ENCODE results near the gene HOXC9. TPM values are rescaled to one million over a fixed set of nuclear protein-coding genes. Genes with fewer than 3 reads are reported as not detected.

The HOXC9 gene
- total and polyA plus RNA-seq, 9 donors = 12.6 to 19.2 (median 15.6) TPM

DNA sequence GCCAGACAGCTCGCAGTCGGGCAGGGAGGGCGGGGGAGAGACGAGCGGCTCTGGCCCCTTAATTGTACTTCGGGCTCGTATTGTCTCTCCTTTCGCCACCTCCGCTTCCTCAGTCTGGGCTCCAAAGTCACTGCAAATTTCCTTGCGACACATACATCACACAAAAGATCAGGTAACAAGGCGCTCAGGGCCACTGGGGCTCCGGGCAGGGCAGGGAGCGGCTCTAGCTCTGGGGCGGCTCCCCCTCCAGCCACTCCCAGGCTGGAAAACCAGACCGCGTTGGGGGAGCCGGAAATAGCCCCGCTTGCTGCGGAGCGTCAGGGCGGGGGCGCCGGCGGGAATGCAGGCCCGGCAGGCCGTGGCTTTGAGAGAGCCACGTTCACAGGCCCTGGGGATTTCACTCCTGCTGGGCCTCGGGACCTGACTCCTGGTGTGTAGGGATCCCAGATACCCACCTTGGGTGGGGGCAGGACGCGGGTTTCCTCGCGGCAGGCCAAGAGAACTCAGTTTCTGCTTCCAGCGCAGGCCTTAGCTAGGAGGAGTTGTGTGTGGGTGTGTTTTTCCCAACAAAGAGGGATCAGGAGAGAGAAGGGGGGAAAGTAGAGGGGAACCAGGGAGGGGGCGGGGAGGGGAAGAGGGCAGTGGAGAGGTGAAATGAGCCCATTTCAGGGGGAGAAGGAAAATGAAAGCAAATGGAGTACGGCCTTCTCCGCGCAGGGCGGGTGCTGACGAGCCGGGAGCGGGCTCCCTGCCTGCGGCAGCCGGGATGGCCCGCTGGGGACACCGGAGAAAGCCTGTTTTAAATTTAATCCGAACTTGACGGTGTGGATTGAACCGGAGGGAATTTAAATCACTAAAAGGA is 4.4 kb upstream of the HOXC9 start:
- peaks cover 88% of the 10 kb centered on the region for H3K27me3 ChIP-seq (ENCODE audit: control insufficient read depth, insufficient read depth, low read length)

GRCh38 chr12:53996240-53997203 is 3.4 kb upstream of the HOXC9 start:
- 29% methylated on average over 8 of the region's 29 CpGs for WGBS (ENCODE audit: insufficient coverage)
- peaks cover 87% of the 10 kb centered on the region for H3K27me3 ChIP-seq (ENCODE audit: control insufficient read depth, insufficient read depth, low read length)
- H3K36me3 ChIP-seq (ENCODE audit: control insufficient read depth, insufficient read depth, low read length) = no peaks in the 10 kb centered on the region
- no peaks in the 10 kb centered on the region for H3K9me3 ChIP-seq (replicated peaks; ENCODE audit: control insufficient read depth, low read depth, low read length)
- peak overlapping the region; percentile 81 for H3K4me3 ChIP-seq (ENCODE audit: low read length)
- peak overlapping the region; percentile 99 for H3K27ac ChIP-seq (ENCODE audit: low read length)
- peaks cover 73% of the 10 kb centered on the region for H3K4me1 ChIP-seq (ENCODE audit: control insufficient read depth, insufficient read depth, low read length)
- no peak for DNase-seq

More for the DNA sequence above, 4.4 kb upstream of the HOXC9 start:
- Histone ChIP-seq H3K4me3 (ENCODE audit: low read length) (peak overlapping the region; percentile 81), H3K9me3 (replicated peaks; ENCODE audit: control insufficient read depth, low read depth, low read length) (no peaks in the 10 kb centered on the region), H3K36me3 (ENCODE audit: control insufficient read depth, insufficient read depth, low read length) (no peaks in the 10 kb centered on the region), H3K27ac (ENCODE audit: low read length) (peak overlapping the region; percentile 99), H3K4me1 (ENCODE audit: control insufficient read depth, insufficient read depth, low read length) (peaks cover 74% of the 10 kb centered on the region)
- under 1% methylated on average over 42 of the region's 48 CpGs for WGBS (ENCODE audit: insufficient coverage)
- DNase-seq = peak; percentile 91

- Histone ChIP-seq H3K4me3 (ENCODE audit: low read length) (peak overlapping the region; percentile 81), H3K27ac (ENCODE audit: low read length) (peak overlapping the region; percentile 99), H3K9me3 (replicated peaks; ENCODE audit: control insufficient read depth, low read depth, low read length) (no peaks in the 10 kb centered on the region), H3K4me1 (ENCODE audit: control insufficient read depth, insufficient read depth, low read length) (peaks cover 73% of the 10 kb centered on the region), H3K27me3 (ENCODE audit: control insufficient read depth, insufficient read depth, low read length) (peaks cover 85% of the 10 kb centered on the region), H3K36me3 (ENCODE audit: control insufficient read depth, insufficient read depth, low read length) (peaks cover 1% of the 10 kb centered on the region)
- 12% methylated on average over 31 of the region's 35 CpGs for WGBS (ENCODE audit: insufficient coverage)
- DNase-seq = no peak
Measured at GRCh38 chr12:53997204-53998109, 2.5 kb upstream of the HOXC9 start.

DNA sequence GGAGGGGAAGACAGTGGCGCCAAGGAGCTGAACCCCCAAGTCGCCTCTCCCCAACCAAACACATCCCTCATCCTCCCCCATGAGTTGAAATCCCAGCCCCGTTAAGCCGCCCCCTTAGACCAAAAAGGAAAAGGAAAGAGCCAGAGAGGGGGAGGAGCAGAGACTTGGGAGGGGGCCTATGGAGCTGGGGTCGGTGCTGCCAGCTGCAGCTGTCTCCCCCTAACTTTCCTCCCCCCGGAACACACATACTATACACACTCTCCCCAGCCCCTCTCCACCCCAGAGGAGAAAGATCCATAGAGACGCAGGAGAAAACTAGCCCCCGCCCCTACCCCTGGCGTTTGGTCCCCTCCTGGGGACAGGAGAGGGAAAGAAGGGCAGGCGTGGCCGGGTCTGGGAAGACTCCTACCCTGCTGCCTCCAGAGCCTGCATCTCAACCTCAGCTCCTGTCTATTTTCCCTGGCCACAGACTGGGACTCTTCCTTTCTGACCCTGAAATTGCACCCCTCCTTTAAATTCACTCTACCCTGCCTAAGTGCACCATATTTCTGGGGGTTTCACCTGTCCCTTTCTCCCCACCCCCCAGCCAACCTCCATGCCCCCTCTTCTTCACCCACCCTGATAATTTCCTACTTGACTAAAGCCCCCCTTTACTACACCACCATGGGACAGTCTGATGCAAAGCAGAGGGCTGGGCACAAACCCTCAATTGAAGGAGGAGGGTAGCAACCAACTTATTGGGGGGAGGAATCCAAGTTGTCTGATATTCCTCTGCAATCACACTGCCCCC is 1.7 kb upstream of the HOXC9 start:
- Histone ChIP-seq H3K9me3 (replicated peaks; ENCODE audit: control insufficient read depth, low read depth, low read length) (no peaks in the 10 kb centered on the region), H3K4me1 (ENCODE audit: control insufficient read depth, insufficient read depth, low read length) (peaks cover 73% of the 10 kb centered on the region), H3K36me3 (ENCODE audit: control insufficient read depth, insufficient read depth, low read length) (peaks cover 9% of the 10 kb centered on the region), H3K27me3 (ENCODE audit: control insufficient read depth, insufficient read depth, low read length) (peaks cover 87% of the 10 kb centered on the region), H3K27ac (ENCODE audit: low read length) (peak overlapping the region; percentile 99), H3K4me3 (ENCODE audit: low read length) (peak overlapping the region; percentile 81)
- WGBS (ENCODE audit: insufficient coverage) = 18% methylated on average over 2 of the region's 11 CpGs
- DNase-seq = peak; percentile 79

DNA sequence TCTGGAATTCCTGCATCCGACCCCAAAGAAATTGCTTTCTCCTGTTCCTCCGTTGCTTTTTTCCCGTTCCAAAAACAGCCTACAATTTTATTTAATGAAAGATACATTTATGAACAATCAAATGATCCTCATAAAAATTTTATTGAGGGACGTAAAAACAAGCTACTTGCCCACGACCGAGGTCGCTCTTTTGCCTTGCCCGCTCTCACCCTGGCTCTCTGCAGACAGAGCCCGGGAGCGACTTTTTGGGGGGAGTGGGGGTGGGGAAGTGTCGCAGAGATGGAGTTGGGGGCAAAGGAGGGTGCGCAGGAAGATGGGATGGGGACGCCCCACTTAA is 1.1 kb upstream of the HOXC9 start:
- H3K9me3 ChIP-seq (replicated peaks; ENCODE audit: control insufficient read depth, low read depth, low read length) = no peaks in the 10 kb centered on the region
- WGBS (ENCODE audit: insufficient coverage) = 0% methylated on average over 1 of the region's 13 CpGs
- no peak for DNase-seq
- H3K4me1 ChIP-seq (ENCODE audit: control insufficient read depth, insufficient read depth, low read length) = peaks cover 75% of the 10 kb centered on the region
- peaks cover 84% of the 10 kb centered on the region for H3K27me3 ChIP-seq (ENCODE audit: control insufficient read depth, insufficient read depth, low read length)
- H3K36me3 ChIP-seq (ENCODE audit: control insufficient read depth, insufficient read depth, low read length) = peaks cover 9% of the 10 kb centered on the region
- peak overlapping the region; percentile 99 for H3K27ac ChIP-seq (ENCODE audit: low read length)
- H3K4me3 ChIP-seq (ENCODE audit: low read length) = peak overlapping the region; percentile 81

DNA sequence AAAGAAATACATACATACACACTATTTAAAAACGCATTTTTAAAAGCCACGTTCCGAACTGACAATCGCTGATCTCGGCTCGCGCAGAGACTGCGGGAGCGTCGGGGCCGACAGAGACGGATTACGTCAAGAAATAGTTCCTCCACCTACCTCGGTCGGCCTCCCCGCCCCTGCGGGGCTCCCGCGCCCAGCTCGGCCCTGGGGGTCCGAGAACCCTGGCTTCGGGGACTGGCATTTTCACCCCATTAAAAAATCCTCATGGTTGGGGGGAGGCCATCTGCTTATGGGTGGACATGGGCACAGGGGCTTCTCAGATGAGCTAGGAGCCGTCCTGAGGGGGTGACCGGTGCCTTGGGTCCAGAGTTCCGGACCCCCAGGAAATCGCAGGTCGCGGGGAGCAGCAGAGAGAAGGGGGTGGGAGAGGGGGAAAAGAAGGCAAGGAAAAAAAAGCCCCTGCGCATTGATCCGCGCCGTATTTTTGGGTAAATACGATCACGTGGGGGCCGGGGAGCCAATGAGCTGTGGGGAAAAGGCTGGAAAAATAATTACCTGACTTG is 324 bp upstream of the HOXC9 start:
- WGBS (ENCODE audit: insufficient coverage) = 0% methylated on average over 16 of the region's 35 CpGs
- H3K9me3 ChIP-seq (replicated peaks; ENCODE audit: control insufficient read depth, low read depth, low read length) = no peaks in the 10 kb centered on the region
- H3K27ac ChIP-seq (ENCODE audit: low read length) = peak overlapping the region; percentile 99
- H3K27me3 ChIP-seq (ENCODE audit: control insufficient read depth, insufficient read depth, low read length) = peaks cover 82% of the 10 kb centered on the region
- H3K4me1 ChIP-seq (ENCODE audit: control insufficient read depth, insufficient read depth, low read length) = peaks cover 78% of the 10 kb centered on the region
- peaks cover 9% of the 10 kb centered on the region for H3K36me3 ChIP-seq (ENCODE audit: control insufficient read depth, insufficient read depth, low read length)
- peak overlapping the region; percentile 81 for H3K4me3 ChIP-seq (ENCODE audit: low read length)
- peak; percentile 97 for DNase-seq

- peaks cover 84% of the 10 kb centered on the region for H3K4me1 ChIP-seq (ENCODE audit: control insufficient read depth, insufficient read depth, low read length)
- DNase-seq = no peak
- peaks cover 79% of the 10 kb centered on the region for H3K27me3 ChIP-seq (ENCODE audit: control insufficient read depth, insufficient read depth, low read length)
- peak overlapping the region; percentile 81 for H3K4me3 ChIP-seq (ENCODE audit: low read length)
- peak overlapping the region; percentile 99 for H3K27ac ChIP-seq (ENCODE audit: low read length)
- 6% methylated on average over 5 of the region's 8 CpGs for WGBS (ENCODE audit: insufficient coverage)
- peaks cover 12% of the 10 kb centered on the region for H3K36me3 ChIP-seq (ENCODE audit: control insufficient read depth, insufficient read depth, low read length)
- no peaks in the 10 kb centered on the region for H3K9me3 ChIP-seq (replicated peaks; ENCODE audit: control insufficient read depth, low read depth, low read length)
Measured at GRCh38 chr12:54001283-54002187, 1.6 kb downstream of the HOXC9 start.

GRCh38 chr12:54002278-54002914 is 2.4 kb downstream of the HOXC9 start:
- Histone ChIP-seq H3K36me3 (ENCODE audit: control insufficient read depth, insufficient read depth, low read length) (peaks cover 13% of the 10 kb centered on the region), H3K27ac (ENCODE audit: low read length) (peak overlapping the region; percentile 99), H3K9me3 (replicated peaks; ENCODE audit: control insufficient read depth, low read depth, low read length) (no peaks in the 10 kb centered on the region), H3K27me3 (ENCODE audit: control insufficient read depth, insufficient read depth, low read length) (peaks cover 80% of the 10 kb centered on the region), H3K4me1 (ENCODE audit: control insufficient read depth, insufficient read depth, low read length) (peaks cover 84% of the 10 kb centered on the region), H3K4me3 (ENCODE audit: low read length) (peak overlapping the region; percentile 81)
- 23% methylated on average over 2 of the region's 19 CpGs for WGBS (ENCODE audit: insufficient coverage)
- no peak for DNase-seq

Data from muscle of leg (tissue), 11 donors.